GM21526 (cell line): ENCODE measurements around the gene SUCLG2.
"Not testable (repeated sequence)": the region's sequence is repeated elsewhere in the genome, so short reads cannot be mapped to it uniquely, and the experiment has no call there.

Experiments
- ATAC-seq: cut with Tn5 transposase; IDR thresholded peaks from one replicate; pipeline ENCODE4 v1.9.1; 2021; ENCODE audit warnings: moderate library complexity; ENCODE audit not compliant: unreplicated experiment, low FRiP score

SUCLG2 gene

GRCh38 chr3:67614195-67614594, 40.2 kb downstream of the SUCLG2 start:
- no peak for ATAC-seq

- no peak for ATAC-seq
These were observed 44.0 kb downstream of the SUCLG2 start for GRCh38 chr3:67610458-67610857.

GRCh38 chr3:67609709-67610108, 44.7 kb downstream of the SUCLG2 start:
- ATAC-seq, result no peak

- ATAC-seq, result no peak
These were observed 46.4 kb downstream of the SUCLG2 start for GRCh38 chr3:67608034-67608433.

GRCh38 chr3:67605377-67605776, 49.0 kb downstream of the SUCLG2 start:
- no peak for ATAC-seq

GRCh38 chr3:67602816-67603215, 51.6 kb downstream of the SUCLG2 start:
- ATAC-seq, result no peak

GRCh38 chr3:67601919-67602608, 52.3 kb downstream of the SUCLG2 start:
- ATAC-seq, result no peak

GRCh38 chr3:67601385-67601784, 53.0 kb downstream of the SUCLG2 start:
- ATAC-seq, result no peak

- no peak for ATAC-seq
These were observed 54.6 kb downstream of the SUCLG2 start for GRCh38 chr3:67599821-67600220.

- no peak for ATAC-seq
These were observed 55.4 kb downstream of the SUCLG2 start for GRCh38 chr3:67598814-67599556.

- ATAC-seq, result no peak
These were observed 59.0 kb downstream of the SUCLG2 start for GRCh38 chr3:67595424-67595823.

GRCh38 chr3:67593761-67594234, 60.6 kb downstream of the SUCLG2 start:
- no peak for ATAC-seq

GRCh38 chr3:67592057-67592456, 62.4 kb downstream of the SUCLG2 start:
- ATAC-seq, result no peak

- ATAC-seq, result no peak
These were observed 66.6 kb downstream of the SUCLG2 start for GRCh38 chr3:67587811-67588210.

- ATAC-seq, result no peak
These were observed 67.1 kb downstream of the SUCLG2 start for GRCh38 chr3:67587301-67587700.

- ATAC-seq, result not testable (repeated sequence)
These were observed 69.8 kb downstream of the SUCLG2 start for GRCh38 chr3:67584608-67585007.

GRCh38 chr3:67580430-67581000, 73.9 kb downstream of the SUCLG2 start:
- no peak for ATAC-seq

- no peak for ATAC-seq
These were observed 76.0 kb downstream of the SUCLG2 start for GRCh38 chr3:67578416-67578815.

GRCh38 chr3:67576441-67576840, 78.0 kb downstream of the SUCLG2 start:
- ATAC-seq, result no peak

GRCh38 chr3:67569324-67569723, 85.1 kb downstream of the SUCLG2 start:
- no peak for ATAC-seq

- ATAC-seq, result no peak
These were observed 86.5 kb downstream of the SUCLG2 start for GRCh38 chr3:67567893-67568292.

- no peak for ATAC-seq
These were observed 89.4 kb downstream of the SUCLG2 start for GRCh38 chr3:67564973-67565372.
